IMR-90 (cell line): ENCODE data around the gene RPS15. TPM values are rescaled to one million over a fixed set of nuclear protein-coding genes. Genes with fewer than 3 reads are reported as not detected.

Experiments
- ATAC-seq: fragments of 200-7000 bp; cut with Tn5 transposase; 2 replicates; pipeline ENCODE4 v1.9.1; 2020; ENCODE audit warnings: low read depth, mild to moderate bottlenecking, moderate library complexity
- BruUV-seq: library from RNA; stranded (reverse); fragments of 400-500 nt; replicated peaks from 2 replicates; lab custom pipeline; 2021; lab: Mats Ljungman, UMichigan
- CTCF ChIA-PET: fragments of 300-600 bp; formaldehyde crosslinking; extraction: SDS; loops from one replicate; lab custom pipeline; 2021; ENCODE audit warnings: antibody characterized with exemption; lab: Yijun Ruan, JAX
- POLR2A ChIA-PET: fragments of 300-600 bp; sonication (Branson Sonifier 250); formaldehyde crosslinking; loops from one replicate; lab custom pipeline; 2022; ENCODE audit warnings: antibody characterized with exemption; ENCODE audit not compliant: unreplicated experiment; lab: Charles Lee
- DNase-seq: peaks from one replicate; pipeline ENCODE4 v3.0.0; 2013
- H2AFZ ChIP-seq: replicated peaks from 2 replicates; pipeline ENCODE3; 2013; ENCODE audit warnings: low read length, mild to moderate bottlenecking; ENCODE audit not compliant: poor library complexity
- H2AK5ac ChIP-seq: 2 replicates; pipeline ENCODE4 v1.6.1; 2013; ENCODE audit warnings: low read depth, low read length, inconsistent platforms
- H2AK9ac ChIP-seq: replicated peaks from 2 replicates; pipeline ENCODE3; 2013; ENCODE audit warnings: mild to moderate bottlenecking, low read depth, low read length, moderate library complexity; ENCODE audit not compliant: poor library complexity
- H2BK120ac ChIP-seq: 2 replicates; pipeline ENCODE4 v1.6.1; 2013; ENCODE audit warnings: low read depth, low read length, inconsistent platforms
- H2BK15ac ChIP-seq: 3 replicates; pipeline ENCODE4 v1.6.1; 2013; ENCODE audit warnings: low read depth, low read length, inconsistent platforms
- H2BK20ac ChIP-seq: 2 replicates; pipeline ENCODE4 v1.6.1; 2013; ENCODE audit warnings: low read depth, mild to moderate bottlenecking, inconsistent platforms, low read length, moderate library complexity
- H2BK5ac ChIP-seq: 2 replicates; pipeline ENCODE4 v1.6.1; 2013; ENCODE audit warnings: mild to moderate bottlenecking, low read depth, low read length, inconsistent platforms; ENCODE audit not compliant: poor library complexity, severe bottlenecking
- H3K14ac ChIP-seq: replicated peaks from 2 replicates; pipeline ENCODE4 v1.6.1; 2013; ENCODE audit warnings: low read depth, low read length, inconsistent platforms
- H3K18ac ChIP-seq: 2 replicates; pipeline ENCODE4 v1.6.1; 2013; ENCODE audit warnings: low read depth, low read length, control low read depth
- H3K23ac ChIP-seq: 2 replicates; pipeline ENCODE4 v1.6.1; 2013; ENCODE audit warnings: low read depth, low read length, inconsistent platforms
- H3K27ac ChIP-seq: 2 replicates; pipeline ENCODE4 v1.5.1; 2013; ENCODE audit warnings: mild to moderate bottlenecking, control low read depth, low read length; ENCODE audit not compliant: insufficient read depth
- H3K27me3 ChIP-seq: 2 replicates; pipeline ENCODE4 v1.6.1; 2013; ENCODE audit warnings: low read length; ENCODE audit not compliant: control insufficient read depth, insufficient read depth
- H3K36me3 ChIP-seq: 2 replicates; pipeline ENCODE4 v1.6.1; 2013; ENCODE audit warnings: low read length, mixed read lengths; ENCODE audit not compliant: control insufficient read depth, insufficient read depth
- H3K4ac ChIP-seq: 2 replicates; pipeline ENCODE4 v1.6.1; 2013; ENCODE audit warnings: low read depth, low read length, inconsistent platforms
- H3K4me1 ChIP-seq: 2 replicates; pipeline ENCODE4 v1.6.1; 2013; ENCODE audit warnings: low read length, mixed read lengths; ENCODE audit not compliant: control insufficient read depth, insufficient read depth
- H3K4me2 ChIP-seq: 2 replicates; pipeline ENCODE4 v1.6.1; 2013; ENCODE audit warnings: low read depth, mild to moderate bottlenecking, control low read depth, low read length, moderate library complexity
- H3K4me3 ChIP-seq: 2 replicates; pipeline ENCODE4 v1.5.1; 2013; ENCODE audit warnings: low read depth, mild to moderate bottlenecking, control low read depth, low read length, moderate library complexity; ENCODE audit not compliant: insufficient read depth
- H3K56ac ChIP-seq: 2 replicates; pipeline ENCODE4 v1.6.1; 2013; ENCODE audit warnings: low read length, inconsistent platforms; ENCODE audit not compliant: insufficient read depth; ENCODE audit errors: extremely low read depth
- H3K79me1 ChIP-seq, 2 experiments: 2 replicates each; pipeline ENCODE4 v1.6.1; 2013; ENCODE audit warnings: low read length in 2 of 2, inconsistent platforms in 1 of 2, low read depth in 1 of 2
- H3K9ac ChIP-seq: 2 replicates; pipeline ENCODE4 v1.6.1; 2013; ENCODE audit warnings: low read depth, low read length, control low read depth
- H3K9me1 ChIP-seq: 2 replicates; pipeline ENCODE4 v1.6.1; 2013; ENCODE audit warnings: low read length, inconsistent platforms; ENCODE audit not compliant: insufficient read depth
- H3K9me3 ChIP-seq: 2 replicates; pipeline ENCODE4 v1.6.1; 2013; ENCODE audit warnings: low read length; ENCODE audit not compliant: control insufficient read depth, insufficient read depth
- H4K20me1 ChIP-seq: 2 replicates; pipeline ENCODE4 v1.6.1; 2013; ENCODE audit warnings: low read length, inconsistent platforms; ENCODE audit not compliant: insufficient read depth
- H4K5ac ChIP-seq: 2 replicates; pipeline ENCODE4 v1.6.1; 2013; ENCODE audit warnings: mild to moderate bottlenecking, low read depth, low read length, control low read depth
- H4K8ac ChIP-seq, 2 experiments: 2 replicates each; pipeline ENCODE4 v1.6.1; 2013; ENCODE audit warnings: low read depth in 2 of 2, low read length in 2 of 2, control low read depth in 1 of 2, inconsistent platforms in 1 of 2
- H4K91ac ChIP-seq: 2 replicates; pipeline ENCODE4 v1.6.1; 2013; ENCODE audit warnings: low read depth, low read length, inconsistent platforms; ENCODE audit not compliant: insufficient read depth
- BHLHE40 ChIP-seq: fragments of 150-350 bp; IDR thresholded peaks from 2 replicates; pipeline ENCODE4 v1.6.1; 2016; ENCODE audit warnings: mild to moderate bottlenecking, low read depth, low read length
- CEBPB ChIP-seq: IDR thresholded peaks from 2 replicates; pipeline ENCODE4 v1.6.1; 2012; ENCODE audit warnings: low read depth, low read length, improper control_type of control experiment
- CHD1 ChIP-seq: IDR thresholded peaks from 2 replicates; pipeline ENCODE4 v1.6.1; 2012; ENCODE audit warnings: low read depth, low read length, improper control_type of control experiment
- ELK1 ChIP-seq: fragments of 150-350 bp; IDR thresholded peaks from 2 replicates; pipeline ENCODE4 v1.6.1; 2016; ENCODE audit warnings: low read depth, mild to moderate bottlenecking, low read length, moderate library complexity, borderline replicate concordance
- FOS ChIP-seq: fragments of 150-350 bp; IDR thresholded peaks from 2 replicates; pipeline ENCODE4 v1.6.1; 2016; ENCODE audit warnings: low read depth, low read length
- MAZ ChIP-seq: IDR thresholded peaks from 2 replicates; pipeline ENCODE4 v1.6.1; 2012; ENCODE audit warnings: low read depth, mild to moderate bottlenecking, low read length, improper control_type of control experiment, moderate library complexity, borderline replicate concordance
- MXI1 ChIP-seq: IDR thresholded peaks from 2 replicates; pipeline ENCODE4 v1.6.1; 2012; ENCODE audit warnings: low read depth, mild to moderate bottlenecking, low read length, moderate library complexity, borderline replicate concordance
- NFE2L2 ChIP-seq: fragments of 150-350 bp; IDR thresholded peaks from 2 replicates; pipeline ENCODE4 v1.6.1; 2016; ENCODE audit warnings: low read depth, mild to moderate bottlenecking, low read length
- POLR2A ChIP-seq: IDR thresholded peaks from 2 replicates; pipeline ENCODE4 v1.6.1; 2012; ENCODE audit warnings: mild to moderate bottlenecking, low read depth, low read length
- RAD21 ChIP-seq: IDR thresholded peaks from 2 replicates; pipeline ENCODE4 v1.6.1; 2012; ENCODE audit warnings: low read length, improper control_type of control experiment
- RCOR1 ChIP-seq: IDR thresholded peaks from 2 replicates; pipeline ENCODE4 v1.6.1; 2012; ENCODE audit warnings: mild to moderate bottlenecking, low read length, improper control_type of control experiment; ENCODE audit not compliant: insufficient replicate concordance
- RFX5 ChIP-seq: IDR thresholded peaks from 2 replicates; pipeline ENCODE4 v1.8.0; 2012; ENCODE audit warnings: low read depth, mild to moderate bottlenecking, low read length, moderate library complexity
- WGBS, 2 experiments: methylation state at CpG; one replicate each; pipeline versions ENCODE4 v1.1.5 to v1.1.7; 2013; ENCODE audit warnings: missing lambda C conversion rate in 2 of 2; ENCODE audit not compliant: insufficient read length in 1 of 2; ENCODE audit errors: extremely low coverage in 2 of 2; 5-methylcytosine and 5-hydroxymethylcytosine counted together
- dilution Hi-C: fragments of 300-500 bp; cut with HindIII; formaldehyde crosslinking; loops from one replicate; pipeline ENCODE4 v1.14.3; 2018; ENCODE audit warnings: low sequenced_read_pairs; ENCODE audit not compliant: unreplicated experiment
- in situ Hi-C: fragments of 300-500 bp; cut with MboI; formaldehyde crosslinking; loops from 3 replicates; pipeline ENCODE4 v1.14.3; 2019; ENCODE audit warnings: low sequenced_read_pairs, inconsistent platforms, mixed read lengths
- intact Hi-C: fragments of 100-400 bp; cut with micrococcal nuclease; formaldehyde crosslinking; loops from 2 replicates; pipeline ENCODE4 v1.10.0; 2022
- polyA plus RNA-seq, 3 experiments: library from polyadenylated mRNA; depleted of rRNA; stranded (reverse); fragments of >200 nt; gene quantifications; 2 replicates each; pipeline ENCODE4 v1.2.3, GENCODE V29; 2012; ENCODE audit warnings: low replicate concordance in 1 of 3
- total RNA-seq: library from RNA; depleted of rRNA; stranded (reverse); fragments of >200 nt; gene quantifications from 2 replicates; pipeline ENCODE4 v1.2.3, GENCODE V29; 2012

RPS15 gene
- total and polyA plus RNA-seq, 2 of the 4 experiments (the other 2 are of a cell fraction) = 1,179 to 1,855 TPM

- no peak overlapping the region for H3K56ac ChIP-seq
- H2BK5ac ChIP-seq = no peak overlapping the region
- in situ Hi-C loops = no loop called here
- ChIA-PET CTCF (no interaction called here), POLR2A (no interaction called here)
- H2AK5ac ChIP-seq = no peak overlapping the region
- H3K14ac ChIP-seq = no peak overlapping the region
- no peak overlapping the region for H2AK9ac ChIP-seq
- no peak overlapping the region for H3K4me3 ChIP-seq
- H4K20me1 ChIP-seq = no peaks in the 10 kb centered on the region; the same call in 1 of the 2 replicates
- H2BK120ac ChIP-seq = no peak overlapping the region
- H2BK15ac ChIP-seq = no peak overlapping the region
- DNase-seq (no peak), ATAC-seq (no peak)
- H3K27me3 ChIP-seq = no peaks in the 10 kb centered on the region
- H3K36me3 ChIP-seq = peaks cover 24% of the 10 kb centered on the region
- H2AFZ ChIP-seq = no peak overlapping the region
- no peak overlapping the region for H3K9ac ChIP-seq
- H3K27ac ChIP-seq = no peak overlapping the region
- peaks cover 0 to 12% of the 10 kb centered on the region in 2 experiments; a peak in 2 of 4 replicates for H3K79me1 ChIP-seq
- H3K4me2 ChIP-seq = no peak overlapping the region
- TF ChIP-seq RAD21 = no peak
- TF ChIP-seq MXI1 = no peak
- no peak for TF ChIP-seq CHD1
- TF ChIP-seq BHLHE40 = no peak
- TF ChIP-seq RFX5 = no peak
- TF ChIP-seq MAZ = no peak
- no peak for TF ChIP-seq FOS
- no peak for TF ChIP-seq CEBPB
- no peak for TF ChIP-seq ELK1
- no peak for TF ChIP-seq NFE2L2
- TF ChIP-seq RCOR1 = no peak
- no peak for TF ChIP-seq POLR2A
- no peak overlapping the region for H4K8ac ChIP-seq
- dilution Hi-C loops = no loop called here
- WGBS, 2 experiments = 92% methylated on average over 9 of the region's 37 CpGs; no CpG with 5 or more reads in 1 of the 2 experiments
- H3K4ac ChIP-seq = no peak overlapping the region
- H4K5ac ChIP-seq = no peak overlapping the region
- H3K23ac ChIP-seq = no peak overlapping the region
- H2BK20ac ChIP-seq = no peak overlapping the region
- BruUV-seq = no TSS peak
- H3K9me3 ChIP-seq = no peaks in the 10 kb centered on the region
- no peak overlapping the region for H3K18ac ChIP-seq
- intact Hi-C loops = no loop called here
- no peaks in the 10 kb centered on the region for H3K4me1 ChIP-seq
- peaks cover 4% of the 10 kb centered on the region; the same call in 1 of the 2 replicates for H3K9me1 ChIP-seq
- no peak overlapping the region for H4K91ac ChIP-seq
These were observed 45.2 kb upstream of the RPS15 start for GRCh38 chr19:1392939-1393530.
